K562 (cell line): ENCODE results near the gene LRP4. TPM values are rescaled to one million over a fixed set of nuclear protein-coding genes. Genes with fewer than 3 reads are reported as not detected.

ENCODE experiments used
- BRCA1 ChIP-seq, 2 experiments: fragments of 450-650 bp in 1 of 2; sonication (generic) in 1 of 2; formaldehyde crosslinking in 1 of 2; IDR thresholded peaks; 2 replicates each; pipeline versions ENCODE4 v1.5.0 to v1.6.1; 2017 to 2020; ENCODE audit warnings: mild to moderate bottlenecking in 1 of 2, missing genetic modification reagents in 1 of 2
- CREB3L1 ChIP-seq: fragments of 450-650 bp; IDR thresholded peaks from 2 replicates; pipeline ENCODE4 v1.6.1; 2014; ENCODE audit warnings: low read depth, mild to moderate bottlenecking, moderate library complexity, borderline replicate concordance
- DACH1 ChIP-seq: fragments of 450-650 bp; IDR thresholded peaks from 2 replicates; pipeline ENCODE4 v1.6.1; 2018; ENCODE audit not compliant: partially characterized antibody
- GATAD2A ChIP-seq: fragments of 450-650 bp; IDR thresholded peaks from 2 replicates; pipeline ENCODE4 v1.6.1; 2017
- GTF3C2 ChIP-seq: IDR thresholded peaks from 3 replicates; pipeline ENCODE4 v1.6.1; 2011; ENCODE audit warnings: borderline replicate concordance, mild to moderate bottlenecking, moderate library complexity; ENCODE audit not compliant: insufficient read length; ENCODE audit errors: extremely low read depth
- HDAC3 ChIP-seq: fragments of 450-650 bp; IDR thresholded peaks from 2 replicates; pipeline ENCODE4 v1.6.1; 2018; ENCODE audit warnings: borderline replicate concordance, mild to moderate bottlenecking, moderate library complexity; ENCODE audit not compliant: partially characterized antibody
- LARP7 ChIP-seq: fragments of 450-650 bp; IDR thresholded peaks from 2 replicates; pipeline ENCODE4 v1.6.1; 2016
- MCM5 ChIP-seq: fragments of 450-650 bp; IDR thresholded peaks from 2 replicates; pipeline ENCODE4 v1.6.1; 2016; ENCODE audit warnings: low read depth
- MCM7 ChIP-seq, 2 experiments: fragments of 450-650 bp; IDR thresholded peaks; 2 replicates each; pipeline ENCODE4 v1.6.1; 2016 to 2018
- MTA3 ChIP-seq: fragments of 450-650 bp; formaldehyde crosslinking; IDR thresholded peaks from 2 replicates; pipeline ENCODE4 v1.6.1; 2017; ENCODE audit warnings: mild to moderate bottlenecking, borderline replicate concordance
- NUFIP1 ChIP-seq: fragments of 450-650 bp; IDR thresholded peaks from 2 replicates; pipeline ENCODE4 v1.6.1; 2018; ENCODE audit not compliant: partially characterized antibody
- SMARCA5 ChIP-seq: fragments of 450-650 bp; IDR thresholded peaks from 2 replicates; pipeline ENCODE4 v1.6.1; 2016
- TCF3 ChIP-seq: sonication (generic); formaldehyde crosslinking; IDR thresholded peaks from 2 replicates; pipeline ENCODE4 v1.4.0; 2020; ENCODE audit warnings: mild to moderate bottlenecking, missing genetic modification reagents
- U2AF1 ChIP-seq: fragments of 200-400 bp; formaldehyde crosslinking; optimal IDR thresholded peaks from 2 replicates; pipeline ENCODE3; 2017; ENCODE audit warnings: mild to moderate bottlenecking, low read depth, low read length, moderate library complexity
- polyA plus RNA-seq, 8 experiments: library from polyadenylated mRNA; depleted of rRNA in 4 of 8; stranded (reverse) in 5 of 8; unstranded in 3 of 8; fragments of >200 nt; fragmentation: Nextera tagmentation in 2 of 8; fragmentation: Illumina TruSeq in 1 of 8; extraction: Ambion mirVana in 2 of 8; extraction: Trizol in 1 of 8; gene quantifications; 2 replicates each; pipeline versions ENCODE4 v1.2.1 to v1.2.3, GENCODE V29; 2011 to 2014; ENCODE audit warnings: inconsistent platforms in 1 of 8, missing spikeins in 1 of 8
- total RNA-seq, 7 experiments: library from RNA; depleted of rRNA in 6 of 7; stranded (reverse); fragments of >200 nt in 6 of 7; fragmentation: Illumina TruSeq in 2 of 7; extraction: Trizol in 2 of 7; gene quantifications; 2 replicates each; pipeline versions ENCODE4 v1.2.1 to v1.2.3, GENCODE V29; 2011 to 2021; ENCODE audit warnings: low replicate concordance in 1 of 7
- TF ChIP-seq, protein P1 (sequence below): fragments of 450-650 bp; IDR thresholded peaks from 2 replicates; pipeline ENCODE4 v1.7.1; 2018; ENCODE audit warnings: mild to moderate bottlenecking, low read depth; ENCODE audit not compliant: partially characterized antibody

The LRP4 gene
- total and polyA plus RNA-seq, 9 of the 15 experiments (the other 6 are each of a cell fraction or from before 2014, with no cell fraction given): 0.04 to 0.54 (median 0.10) TPM

DNA sequence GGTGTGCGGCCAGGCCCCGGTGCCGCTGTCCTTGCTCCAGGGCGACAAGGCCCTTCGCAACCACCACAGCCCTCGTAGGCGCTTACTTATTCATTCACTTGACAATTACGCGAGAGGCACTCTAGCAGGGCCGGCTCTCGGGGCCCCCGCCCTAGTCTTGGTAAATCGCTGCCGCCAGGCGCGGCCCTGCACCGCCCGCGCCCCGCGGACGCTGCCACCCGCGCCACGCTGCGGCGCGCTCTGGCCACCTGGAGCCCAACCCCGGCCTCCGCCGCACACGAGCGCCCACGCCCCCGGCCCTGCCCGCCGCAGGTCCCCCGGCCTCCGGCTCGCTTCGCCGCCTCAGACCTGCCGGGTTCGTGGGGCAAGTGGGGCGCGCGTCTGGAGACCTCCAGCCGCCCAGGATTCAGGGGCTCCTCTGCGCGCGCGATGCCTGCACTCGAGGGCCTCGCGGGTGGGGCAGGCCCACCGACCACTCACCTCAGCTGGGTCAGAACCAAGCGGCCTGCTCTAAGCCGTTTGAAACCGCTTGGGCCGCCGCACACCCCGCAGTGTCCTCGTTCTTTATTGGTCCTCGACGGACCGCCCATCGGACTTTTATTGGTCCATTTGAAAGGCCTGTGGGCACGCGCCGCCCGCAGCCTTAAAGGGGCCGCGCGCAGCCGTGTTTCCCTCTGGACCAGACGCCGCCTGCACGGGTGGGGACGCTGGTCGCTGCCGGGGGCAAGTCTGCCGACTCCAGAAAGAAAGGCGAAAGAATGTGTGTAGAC, 72.4 kb downstream of the LRP4 start, which contains the start of gene CKAP5 (continued):
- TF ChIP-seq CREB3L1 (peak; percentile 44; the same call in 1 of the 2 replicates), GATAD2A (no peak), MTA3 (peak; percentile 91), MCM7 (IDR thresholded peaks at IDR 0.05) (no peak), MCM5 (no peak), SMARCA5 (no peak), NUFIP1 (no peak), LARP7 (no peak), BRCA1 (IDR thresholded peaks at IDR 0.05) (no peak), BRCA1 (CRISPR knock-in tag; IDR thresholded peaks at IDR 0.05) (no peak), GTF3C2 (no peak), TCF3 (CRISPR knock-in tag) (no peak), DACH1 (no peak), HDAC3 (no peak), U2AF1 (no peak)
- TF ChIP-seq, protein P1, sequence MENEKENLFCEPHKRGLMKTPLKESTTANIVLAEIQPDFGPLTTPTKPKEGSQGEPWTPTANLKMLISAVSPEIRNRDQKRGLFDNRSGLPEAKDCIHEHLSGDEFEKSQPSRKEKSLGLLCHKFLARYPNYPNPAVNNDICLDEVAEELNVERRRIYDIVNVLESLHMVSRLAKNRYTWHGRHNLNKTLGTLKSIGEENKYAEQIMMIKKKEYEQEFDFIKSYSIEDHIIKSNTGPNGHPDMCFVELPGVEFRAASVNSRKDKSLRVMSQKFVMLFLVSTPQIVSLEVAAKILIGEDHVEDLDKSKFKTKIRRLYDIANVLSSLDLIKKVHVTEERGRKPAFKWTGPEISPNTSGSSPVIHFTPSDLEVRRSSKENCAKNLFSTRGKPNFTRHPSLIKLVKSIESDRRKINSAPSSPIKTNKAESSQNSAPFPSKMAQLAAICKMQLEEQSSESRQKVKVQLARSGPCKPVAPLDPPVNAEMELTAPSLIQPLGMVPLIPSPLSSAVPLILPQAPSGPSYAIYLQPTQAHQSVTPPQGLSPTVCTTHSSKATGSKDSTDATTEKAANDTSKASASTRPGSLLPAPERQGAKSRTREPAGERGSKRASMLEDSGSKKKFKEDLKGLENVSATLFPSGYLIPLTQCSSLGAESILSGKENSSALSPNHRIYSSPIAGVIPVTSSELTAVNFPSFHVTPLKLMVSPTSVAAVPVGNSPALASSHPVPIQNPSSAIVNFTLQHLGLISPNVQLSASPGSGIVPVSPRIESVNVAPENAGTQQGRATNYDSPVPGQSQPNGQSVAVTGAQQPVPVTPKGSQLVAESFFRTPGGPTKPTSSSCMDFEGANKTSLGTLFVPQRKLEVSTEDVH: peak; percentile 27
